ENCODE data around the gene SLC22A23.

The SLC22A23 gene

GRCh38 chr6:3230256-3230882 lies 226.5 kb downstream of the SLC22A23 start:
- H3K4me1 ChIP-seq (ENCODE audit: insufficient read depth, insufficient read length): no peaks in the 10 kb centered on the region
- peak overlapping the region; percentile 44 for H3K4me3 ChIP-seq (ENCODE audit: insufficient read length, low read depth)
- peak overlapping the region; percentile 36 for H3K9ac ChIP-seq (ENCODE audit: insufficient read length, low read depth)
- H3K36me3 ChIP-seq (ENCODE audit: insufficient read depth, insufficient read length, low read length): peaks cover 14% of the 10 kb centered on the region
- no peak for TF ChIP-seq YY1 (IDR thresholded peaks at IDR 0.05; ENCODE audit: insufficient read depth, insufficient read length)
- no peak for TF ChIP-seq SUZ12 (IDR thresholded peaks at IDR 0.05; ENCODE audit: extremely low read depth, insufficient read depth, insufficient read length)
- no peak for TF ChIP-seq ZNF274 (IDR thresholded peaks at IDR 0.05; ENCODE audit: low read depth, low read length)
- DNase-seq (ENCODE audit: low read depth, low spot score): no peak
- H3K9me3 ChIP-seq (ENCODE audit: insufficient read depth, low read length): no peaks in the 10 kb centered on the region
- H3K27me3 ChIP-seq (ENCODE audit: insufficient read depth, insufficient read length): peaks cover 39% of the 10 kb centered on the region

- H3K4me3 ChIP-seq (ENCODE audit: insufficient read length, low read depth): peak overlapping the region; percentile 44
- peaks cover 39% of the 10 kb centered on the region for H3K27me3 ChIP-seq (ENCODE audit: insufficient read depth, insufficient read length)
- peak overlapping the region; percentile 66 for H3K9ac ChIP-seq (ENCODE audit: insufficient read length, low read depth)
- DNase-seq (ENCODE audit: low read depth, low spot score): no peak
- no peaks in the 10 kb centered on the region for H3K9me3 ChIP-seq (ENCODE audit: insufficient read depth, low read length)
- no peaks in the 10 kb centered on the region for H3K4me1 ChIP-seq (ENCODE audit: insufficient read depth, insufficient read length)
- H3K36me3 ChIP-seq (ENCODE audit: insufficient read depth, insufficient read length, low read length): peaks cover 14% of the 10 kb centered on the region
- TF ChIP-seq YY1 (IDR thresholded peaks at IDR 0.05; ENCODE audit: insufficient read depth, insufficient read length): no peak
These were observed 227.2 kb downstream of the SLC22A23 start for GRCh38 chr6:3229566-3230178.

- TF ChIP-seq YY1 (IDR thresholded peaks at IDR 0.05; ENCODE audit: insufficient read depth, insufficient read length): no peak
- TF ChIP-seq ZNF274 (IDR thresholded peaks at IDR 0.05; ENCODE audit: low read depth, low read length): no peak
- TF ChIP-seq SUZ12 (IDR thresholded peaks at IDR 0.05; ENCODE audit: extremely low read depth, insufficient read depth, insufficient read length): no peak
- DNase-seq (ENCODE audit: low read depth, low spot score): no peak
- Histone ChIP-seq H3K27me3 (ENCODE audit: insufficient read depth, insufficient read length) (peaks cover 39% of the 10 kb centered on the region), H3K4me1 (ENCODE audit: insufficient read depth, insufficient read length) (no peaks in the 10 kb centered on the region), H3K9ac (ENCODE audit: insufficient read length, low read depth) (peak overlapping the region; percentile 66), H3K36me3 (ENCODE audit: insufficient read depth, insufficient read length, low read length) (peaks cover 20% of the 10 kb centered on the region), H3K9me3 (ENCODE audit: insufficient read depth, low read length) (no peaks in the 10 kb centered on the region), H3K4me3 (ENCODE audit: insufficient read length, low read depth) (peak overlapping the region; percentile 44)
These were observed 227.9 kb downstream of the SLC22A23 start for GRCh38 chr6:3228771-3229565.

- no peak for DNase-seq (ENCODE audit: low read depth, low spot score)
- Histone ChIP-seq H3K9ac (ENCODE audit: insufficient read length, low read depth) (peak overlapping the region; percentile 86), H3K4me3 (ENCODE audit: insufficient read length, low read depth) (peak overlapping the region; percentile 67), H3K4me1 (ENCODE audit: insufficient read depth, insufficient read length) (no peaks in the 10 kb centered on the region), H3K9me3 (ENCODE audit: insufficient read depth, low read length) (no peaks in the 10 kb centered on the region), H3K27me3 (ENCODE audit: insufficient read depth, insufficient read length) (peaks cover 36% of the 10 kb centered on the region), H3K36me3 (ENCODE audit: insufficient read depth, insufficient read length, low read length) (peaks cover 26% of the 10 kb centered on the region)
- TF ChIP-seq ZNF274 (IDR thresholded peaks at IDR 0.05; ENCODE audit: low read depth, low read length) (no peak), YY1 (IDR thresholded peaks at IDR 0.05; ENCODE audit: insufficient read depth, insufficient read length) (no peak), SUZ12 (IDR thresholded peaks at IDR 0.05; ENCODE audit: extremely low read depth, insufficient read depth, insufficient read length) (no peak)
These were observed 228.7 kb downstream of the SLC22A23 start for GRCh38 chr6:3228046-3228671.

GRCh38 chr6:3227363-3228045 lies 229.3 kb downstream of the SLC22A23 start, which contains the start of gene TUBB2B:
TSS of gene TUBB2B (minus strand) at chr6:3227653. CDS start at chr6:3227543, 110 bp downstream.
- H3K27me3 ChIP-seq (ENCODE audit: insufficient read depth, insufficient read length): peaks cover 30% of the 10 kb centered on the region
- peaks cover 27% of the 10 kb centered on the region for H3K36me3 ChIP-seq (ENCODE audit: insufficient read depth, insufficient read length, low read length)
- H3K9ac ChIP-seq (ENCODE audit: insufficient read length, low read depth): peak within 1 kb of the TSS; percentile 98
- DNase-seq (ENCODE audit: low read depth, low spot score): peak; percentile 76
- TF ChIP-seq ZNF274 (IDR thresholded peaks at IDR 0.05; ENCODE audit: low read depth, low read length) (no peak), YY1 (IDR thresholded peaks at IDR 0.05; ENCODE audit: insufficient read depth, insufficient read length) (no peak), SUZ12 (IDR thresholded peaks at IDR 0.05; ENCODE audit: extremely low read depth, insufficient read depth, insufficient read length) (no peak)
- H3K4me1 ChIP-seq (ENCODE audit: insufficient read depth, insufficient read length): no peaks in the 10 kb centered on the region
- peak within 1 kb of the TSS; percentile 97 for H3K4me3 ChIP-seq (ENCODE audit: insufficient read length, low read depth)
- H3K9me3 ChIP-seq (ENCODE audit: insufficient read depth, low read length): no peaks in the 10 kb centered on the region

GRCh38 chr6:3226481-3227362 lies 230.1 kb downstream of the SLC22A23 start:
- H3K4me1 ChIP-seq (ENCODE audit: insufficient read depth, insufficient read length): no peaks in the 10 kb centered on the region
- H3K27me3 ChIP-seq (ENCODE audit: insufficient read depth, insufficient read length): peaks cover 23% of the 10 kb centered on the region
- peak overlapping the region; percentile 97 for H3K4me3 ChIP-seq (ENCODE audit: insufficient read length, low read depth)
- H3K9me3 ChIP-seq (ENCODE audit: insufficient read depth, low read length): no peaks in the 10 kb centered on the region
- peaks cover 27% of the 10 kb centered on the region for H3K36me3 ChIP-seq (ENCODE audit: insufficient read depth, insufficient read length, low read length)
- peak overlapping the region; percentile 98 for H3K9ac ChIP-seq (ENCODE audit: insufficient read length, low read depth)
- no peak for TF ChIP-seq YY1 (IDR thresholded peaks at IDR 0.05; ENCODE audit: insufficient read depth, insufficient read length)
- no peak for TF ChIP-seq SUZ12 (IDR thresholded peaks at IDR 0.05; ENCODE audit: extremely low read depth, insufficient read depth, insufficient read length)
- TF ChIP-seq ZNF274 (IDR thresholded peaks at IDR 0.05; ENCODE audit: low read depth, low read length): no peak
- DNase-seq (ENCODE audit: low read depth, low spot score): no peak
